ENCODE data around the gene SLC38A1.

Gene SLC38A1

DNA sequence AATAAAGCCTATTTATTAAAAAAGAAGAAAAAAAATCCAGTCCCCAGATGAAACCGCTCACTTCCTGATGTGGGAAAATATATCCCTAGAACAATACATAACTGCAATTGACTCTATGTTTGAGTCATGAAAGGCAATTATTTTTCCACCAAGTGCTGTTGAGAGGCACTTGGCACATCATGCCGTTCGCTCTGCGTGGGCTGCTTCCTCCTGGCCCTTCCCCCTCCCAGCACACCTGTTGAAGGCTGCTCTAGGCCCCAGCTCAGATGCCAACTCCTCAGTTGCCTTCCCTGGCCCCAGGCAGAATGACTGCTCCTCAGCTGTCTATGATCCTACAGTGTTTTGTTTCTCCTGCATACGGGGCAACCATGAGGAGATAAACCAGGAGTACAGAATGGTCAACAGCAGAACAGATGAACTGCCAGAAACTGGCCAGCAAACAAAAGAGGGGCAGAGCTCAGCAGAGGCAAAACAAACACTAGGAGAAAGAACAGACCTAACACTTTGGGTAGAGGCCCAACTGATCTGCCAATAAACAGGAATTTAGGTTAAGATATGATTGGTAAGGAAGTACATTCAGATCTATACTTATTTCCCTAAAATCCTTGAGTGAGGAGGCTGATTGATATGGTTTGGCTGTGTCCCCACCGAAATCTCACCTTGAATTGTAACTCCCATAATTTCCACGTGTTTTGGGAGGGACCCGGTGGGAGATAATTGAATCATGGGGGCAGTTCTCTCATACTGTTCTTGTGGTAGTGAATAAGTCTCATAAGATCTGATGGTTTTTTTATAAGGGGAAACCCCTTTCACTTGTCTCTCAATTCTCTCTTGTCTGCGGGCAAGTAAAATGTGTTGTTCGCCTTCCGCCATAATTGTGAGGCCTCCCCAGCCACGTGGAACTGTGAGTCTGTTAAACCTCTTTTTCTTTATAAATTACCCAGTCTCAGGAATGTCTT is 58.6 kb downstream of the SLC38A1 start:
- TF ChIP-seq SIN3A (IDR thresholded peaks at IDR 0.05; ENCODE audit: borderline replicate concordance, insufficient read depth, low read length) (no peak), TAF1 (IDR thresholded peaks at IDR 0.05; ENCODE audit: borderline replicate concordance, insufficient read depth, low read length) (no peak), FOXP2 (optimal IDR thresholded peaks at IDR 0.05; ENCODE audit: borderline replicate concordance, extremely low read depth, extremely low read length, insufficient read depth) (no peak), POLR2AphosphoS5 (IDR thresholded peaks at IDR 0.05; ENCODE audit: low read depth, low read length) (no peak)
- TF ChIP-seq, protein P1, sequence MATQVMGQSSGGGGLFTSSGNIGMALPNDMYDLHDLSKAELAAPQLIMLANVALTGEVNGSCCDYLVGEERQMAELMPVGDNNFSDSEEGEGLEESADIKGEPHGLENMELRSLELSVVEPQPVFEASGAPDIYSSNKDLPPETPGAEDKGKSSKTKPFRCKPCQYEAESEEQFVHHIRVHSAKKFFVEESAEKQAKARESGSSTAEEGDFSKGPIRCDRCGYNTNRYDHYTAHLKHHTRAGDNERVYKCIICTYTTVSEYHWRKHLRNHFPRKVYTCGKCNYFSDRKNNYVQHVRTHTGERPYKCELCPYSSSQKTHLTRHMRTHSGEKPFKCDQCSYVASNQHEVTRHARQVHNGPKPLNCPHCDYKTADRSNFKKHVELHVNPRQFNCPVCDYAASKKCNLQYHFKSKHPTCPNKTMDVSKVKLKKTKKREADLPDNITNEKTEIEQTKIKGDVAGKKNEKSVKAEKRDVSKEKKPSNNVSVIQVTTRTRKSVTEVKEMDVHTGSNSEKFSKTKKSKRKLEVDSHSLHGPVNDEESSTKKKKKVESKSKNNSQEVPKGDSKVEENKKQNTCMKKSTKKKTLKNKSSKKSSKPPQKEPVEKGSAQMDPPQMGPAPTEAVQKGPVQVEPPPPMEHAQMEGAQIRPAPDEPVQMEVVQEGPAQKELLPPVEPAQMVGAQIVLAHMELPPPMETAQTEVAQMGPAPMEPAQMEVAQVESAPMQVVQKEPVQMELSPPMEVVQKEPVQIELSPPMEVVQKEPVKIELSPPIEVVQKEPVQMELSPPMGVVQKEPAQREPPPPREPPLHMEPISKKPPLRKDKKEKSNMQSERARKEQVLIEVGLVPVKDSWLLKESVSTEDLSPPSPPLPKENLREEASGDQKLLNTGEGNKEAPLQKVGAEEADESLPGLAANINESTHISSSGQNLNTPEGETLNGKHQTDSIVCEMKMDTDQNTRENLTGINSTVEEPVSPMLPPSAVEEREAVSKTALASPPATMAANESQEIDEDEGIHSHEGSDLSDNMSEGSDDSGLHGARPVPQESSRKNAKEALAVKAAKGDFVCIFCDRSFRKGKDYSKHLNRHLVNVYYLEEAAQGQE (IDR thresholded peaks at IDR 0.05; ENCODE audit: insufficient read depth in 1 of 2, low read depth in 2 of 2, low read length in 2 of 2): no peak

GRCh38 chr12:46209170-46209569 is 59.7 kb downstream of the SLC38A1 start:
- TF ChIP-seq FOXP2 (optimal IDR thresholded peaks at IDR 0.05; ENCODE audit: borderline replicate concordance, extremely low read depth, extremely low read length, insufficient read depth) (no peak), POLR2AphosphoS5 (IDR thresholded peaks at IDR 0.05; ENCODE audit: low read depth, low read length) (no peak), TAF1 (IDR thresholded peaks at IDR 0.05; ENCODE audit: borderline replicate concordance, insufficient read depth, low read length) (no peak), SIN3A (IDR thresholded peaks at IDR 0.05; ENCODE audit: borderline replicate concordance, insufficient read depth, low read length) (no peak)
- TF ChIP-seq, protein P1 (IDR thresholded peaks at IDR 0.05; ENCODE audit: insufficient read depth in 1 of 2, low read depth in 2 of 2, low read length in 2 of 2): no peak

GRCh38 chr12:46208370-46208769 is 60.5 kb downstream of the SLC38A1 start:
- TF ChIP-seq FOXP2 (optimal IDR thresholded peaks at IDR 0.05; ENCODE audit: borderline replicate concordance, extremely low read depth, extremely low read length, insufficient read depth) (no peak), POLR2AphosphoS5 (IDR thresholded peaks at IDR 0.05; ENCODE audit: low read depth, low read length) (no peak), SIN3A (IDR thresholded peaks at IDR 0.05; ENCODE audit: borderline replicate concordance, insufficient read depth, low read length) (no peak), TAF1 (IDR thresholded peaks at IDR 0.05; ENCODE audit: borderline replicate concordance, insufficient read depth, low read length) (no peak)
- TF ChIP-seq, protein P1 (IDR thresholded peaks at IDR 0.05; ENCODE audit: insufficient read depth in 1 of 2, low read depth in 2 of 2, low read length in 2 of 2): no peak

- no peak for TF ChIP-seq FOXP2 (optimal IDR thresholded peaks at IDR 0.05; ENCODE audit: borderline replicate concordance, extremely low read depth, extremely low read length, insufficient read depth)
Measured at GRCh38 chr12:46207644-46208043, 61.2 kb downstream of the SLC38A1 start.

DNA sequence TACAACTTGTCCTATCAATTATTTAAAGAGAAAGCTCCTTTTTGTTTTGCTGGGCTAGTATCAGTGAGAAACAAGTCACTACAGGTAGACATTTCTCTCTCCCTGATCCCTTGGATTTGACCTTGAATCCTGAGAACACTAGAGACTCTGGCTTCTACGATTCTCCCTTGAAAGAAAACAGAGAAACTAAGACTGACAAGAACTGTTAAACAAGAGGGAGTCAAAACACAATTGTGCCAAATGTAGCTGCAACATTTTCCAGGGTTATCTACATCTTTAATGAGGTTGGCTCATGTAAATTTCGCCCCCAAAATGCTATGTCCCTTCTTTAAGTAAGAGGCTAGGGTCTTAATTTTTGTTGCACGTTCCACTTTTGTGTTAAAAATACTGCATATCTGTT is 62.4 kb downstream of the SLC38A1 start:
- TF ChIP-seq POLR2AphosphoS5 (IDR thresholded peaks at IDR 0.05; ENCODE audit: low read depth, low read length) (no peak), SIN3A (IDR thresholded peaks at IDR 0.05; ENCODE audit: borderline replicate concordance, insufficient read depth, low read length) (no peak), FOXP2 (optimal IDR thresholded peaks at IDR 0.05; ENCODE audit: borderline replicate concordance, extremely low read depth, extremely low read length, insufficient read depth) (no peak), TAF1 (IDR thresholded peaks at IDR 0.05; ENCODE audit: borderline replicate concordance, insufficient read depth, low read length) (no peak)
- TF ChIP-seq, protein P1 (IDR thresholded peaks at IDR 0.05; ENCODE audit: insufficient read depth in 1 of 2, low read depth in 2 of 2, low read length in 2 of 2): no peak
